CD4-positive, alpha-beta T cell treated with Interleukin-10 for 1 hour (primary cell): ENCODE data around the gene EGFLAM.

ENCODE experiments used
- DNase-seq: peaks from one replicate; pipeline ENCODE4 v3.0.0-alpha.2; 2020

The EGFLAM gene

DNA sequence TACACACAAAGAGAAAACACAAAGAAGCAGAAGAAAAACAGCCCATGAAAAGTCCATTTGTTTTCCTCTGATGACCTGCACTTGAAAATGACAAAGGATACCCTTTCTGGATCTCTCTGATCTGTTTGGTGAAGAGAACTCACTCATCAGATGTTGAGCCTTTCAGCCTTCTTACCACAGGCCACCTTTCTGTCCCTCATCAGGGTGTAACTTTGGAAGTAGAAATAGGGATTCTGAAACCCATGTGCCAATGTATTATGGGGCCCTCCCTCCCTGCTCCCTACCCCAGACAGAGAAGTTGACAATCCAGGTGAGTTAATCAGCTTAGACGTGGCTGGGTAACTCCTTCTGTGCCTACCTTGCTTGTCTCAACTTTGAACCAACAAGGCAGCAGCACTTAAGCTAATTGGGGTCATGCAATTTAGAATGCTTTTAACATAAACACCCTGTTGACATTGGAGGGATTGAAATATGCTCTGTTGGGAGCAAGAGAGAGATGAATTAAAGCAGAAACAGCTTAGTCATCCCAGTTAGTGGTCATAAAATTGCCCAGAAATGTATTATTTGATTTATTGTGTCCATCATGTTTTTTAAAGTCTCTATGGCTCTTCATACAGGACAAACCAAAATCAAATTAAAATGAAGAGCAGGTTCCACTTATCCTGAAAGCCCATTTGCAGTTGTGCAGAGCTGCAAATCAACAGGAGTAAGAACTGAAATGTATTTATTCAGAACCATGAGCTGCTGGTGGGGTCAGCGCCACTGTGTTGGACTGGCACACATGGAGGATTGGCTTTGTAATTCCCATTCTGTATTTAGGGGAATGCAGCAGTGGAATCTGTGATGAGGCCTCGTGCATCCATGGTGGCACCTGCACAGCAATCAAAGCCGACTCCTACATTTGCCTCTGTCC lies 166.0 kb downstream of the EGFLAM start:
- DNase-seq = no peak

DNA sequence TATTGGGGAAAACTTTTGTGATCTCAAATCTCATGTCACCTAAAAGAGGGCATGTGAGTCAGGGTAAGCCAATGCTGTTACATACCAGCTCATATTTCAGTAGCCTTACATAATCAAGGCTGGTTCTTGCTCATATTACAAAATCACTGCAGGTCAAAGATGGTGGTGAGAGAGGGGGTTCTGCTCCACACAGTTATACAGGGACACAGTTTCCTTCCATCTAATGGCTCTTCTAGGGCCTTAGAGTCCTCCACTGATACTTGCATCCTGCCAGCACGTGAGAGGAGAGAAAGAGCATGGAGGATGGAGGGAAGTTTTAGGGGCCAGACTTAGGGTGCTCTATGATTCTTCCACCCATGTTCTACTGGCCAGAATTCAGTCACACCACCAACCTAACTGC lies 168.1 kb downstream of the EGFLAM start:
- no peak for DNase-seq

DNA sequence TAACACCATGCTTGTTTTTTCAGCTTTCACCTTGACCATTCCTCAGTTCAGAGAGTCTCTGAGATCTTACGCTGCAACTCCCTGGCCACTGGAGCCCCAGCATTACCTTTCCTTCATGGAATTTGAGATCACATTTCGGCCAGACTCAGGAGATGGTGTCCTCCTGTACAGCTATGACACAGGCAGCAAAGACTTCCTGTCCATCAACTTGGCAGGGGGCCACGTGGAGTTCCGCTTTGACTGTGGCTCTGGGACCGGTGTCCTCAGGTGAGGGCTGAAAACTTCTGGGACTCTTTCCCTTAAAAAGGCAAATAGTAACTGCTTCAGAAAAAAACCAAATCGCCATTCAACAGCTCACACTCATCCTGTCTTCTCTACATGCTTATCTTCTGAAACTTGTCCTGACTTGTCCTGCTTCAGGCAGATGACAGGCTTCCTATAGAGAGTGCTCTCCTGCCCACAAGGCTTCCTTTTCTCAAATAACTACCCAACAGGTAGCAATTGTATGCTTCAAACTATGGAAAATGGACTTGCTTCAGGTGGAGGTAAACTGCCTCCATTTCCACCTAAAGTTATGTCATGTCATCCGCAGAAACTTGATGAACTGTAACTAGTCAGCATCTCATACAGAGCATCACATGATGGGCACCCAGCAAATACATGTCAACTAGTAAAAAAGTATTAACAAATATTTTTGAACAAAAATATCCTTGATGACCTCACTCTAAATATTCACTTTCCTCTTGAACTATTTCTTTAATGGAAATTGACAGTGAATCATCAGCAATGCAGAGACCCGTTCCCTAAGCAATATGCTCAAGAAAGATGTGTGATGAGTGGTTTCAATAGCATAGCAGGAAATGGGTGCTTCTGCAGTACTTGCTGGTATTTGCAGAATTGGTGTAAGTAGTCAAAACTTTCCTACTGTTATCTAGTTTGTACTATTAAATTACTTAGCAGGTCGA lies 168.9 kb downstream of the EGFLAM start:
- DNase-seq = no peak

DNA sequence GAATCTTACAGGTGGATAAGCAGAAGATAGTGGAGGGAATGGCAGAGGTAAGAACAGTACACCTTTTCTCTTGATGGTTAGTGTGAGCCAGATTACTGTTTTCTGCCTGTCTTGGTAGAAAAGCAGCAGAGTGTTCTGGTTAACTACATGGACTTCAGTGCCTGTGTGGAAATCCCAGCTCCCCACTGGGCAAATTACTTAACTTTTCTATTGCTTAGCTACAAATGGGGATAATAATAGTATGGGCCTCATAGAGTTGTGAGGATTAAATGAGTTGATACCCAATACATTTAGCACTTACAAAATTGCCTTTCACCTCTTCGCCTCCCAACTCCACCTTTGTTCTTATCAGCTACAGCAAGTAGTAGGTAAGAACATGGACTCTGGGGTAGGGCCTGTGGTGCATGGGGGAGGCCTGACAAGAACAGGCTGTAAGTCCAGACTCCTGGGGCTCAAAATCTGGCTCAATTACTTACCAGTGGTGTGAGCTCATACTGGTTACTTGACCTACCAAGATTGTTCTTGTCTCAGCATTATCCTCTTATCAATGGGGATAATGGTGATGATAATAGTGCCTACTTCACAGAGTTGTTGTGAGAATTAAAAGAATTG lies 173.0 kb downstream of the EGFLAM start:
- DNase-seq = no peak

DNA sequence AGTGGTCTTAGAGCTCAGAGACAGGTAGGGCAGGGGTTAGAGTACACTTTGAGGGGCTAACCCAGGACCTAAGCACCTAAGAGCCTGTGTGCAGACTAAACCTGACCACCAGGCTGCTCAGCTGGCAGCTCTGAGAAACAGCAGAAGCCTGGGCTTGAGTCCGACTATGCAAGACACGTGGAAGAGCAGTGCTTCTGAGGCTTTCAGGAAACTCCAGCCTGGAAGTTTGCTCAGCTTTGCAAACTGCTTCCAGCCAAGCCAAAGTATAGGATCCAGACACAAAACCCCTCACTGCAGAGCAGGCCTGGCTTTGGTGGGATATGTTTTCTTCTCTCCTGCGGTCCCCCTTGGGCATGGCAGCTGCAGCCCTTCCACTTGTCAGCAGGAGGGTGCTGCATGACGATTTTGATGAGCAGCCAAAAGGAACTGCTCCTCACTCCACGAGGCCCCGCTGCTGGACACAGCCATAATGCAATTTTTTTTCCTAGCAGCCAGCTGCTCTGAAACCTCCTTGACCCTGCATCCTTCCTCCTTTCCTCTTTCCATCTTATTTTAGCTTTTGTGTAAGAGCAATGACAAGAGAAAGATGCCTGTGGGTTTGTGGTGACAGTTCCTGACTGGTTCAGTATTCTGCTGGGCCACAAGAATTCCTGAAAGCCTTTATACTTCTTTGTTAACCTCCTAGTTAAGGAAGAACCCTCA lies 175.0 kb downstream of the EGFLAM start:
- DNase-seq = no peak

DNA sequence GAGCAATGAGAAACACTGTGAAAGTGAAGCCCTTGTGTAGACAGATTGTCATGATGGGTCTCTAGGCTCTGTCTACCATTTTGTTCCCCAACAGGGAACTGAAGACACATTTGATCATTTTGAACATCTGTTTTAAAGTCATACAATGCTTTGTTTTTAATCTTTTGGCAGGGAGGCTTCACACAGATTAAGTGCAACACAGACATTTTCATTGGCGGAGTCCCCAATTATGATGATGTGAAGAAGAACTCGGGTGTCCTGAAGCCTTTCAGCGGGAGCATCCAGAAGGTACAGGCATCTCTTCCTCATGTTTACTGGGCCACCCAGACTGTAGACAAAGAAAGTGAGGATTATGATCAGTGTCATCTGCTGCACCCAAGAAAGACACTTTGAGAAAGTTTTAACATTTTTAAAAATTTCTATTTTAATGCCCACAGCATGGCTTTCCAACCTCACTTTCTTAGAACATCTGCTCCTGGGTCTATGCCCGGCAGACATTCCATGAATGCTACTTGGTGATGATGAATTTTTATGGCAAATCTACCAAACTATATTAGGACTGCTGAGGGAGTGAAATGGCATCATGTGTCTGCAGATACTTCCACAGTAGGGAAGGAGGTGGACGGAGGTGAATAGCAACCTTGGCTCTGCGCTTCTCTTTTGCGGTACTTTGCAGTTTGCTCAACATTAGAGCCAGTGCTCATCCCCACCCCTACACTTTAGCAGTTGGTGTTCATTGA lies 176.8 kb downstream of the EGFLAM start:
- DNase-seq = no peak

DNA sequence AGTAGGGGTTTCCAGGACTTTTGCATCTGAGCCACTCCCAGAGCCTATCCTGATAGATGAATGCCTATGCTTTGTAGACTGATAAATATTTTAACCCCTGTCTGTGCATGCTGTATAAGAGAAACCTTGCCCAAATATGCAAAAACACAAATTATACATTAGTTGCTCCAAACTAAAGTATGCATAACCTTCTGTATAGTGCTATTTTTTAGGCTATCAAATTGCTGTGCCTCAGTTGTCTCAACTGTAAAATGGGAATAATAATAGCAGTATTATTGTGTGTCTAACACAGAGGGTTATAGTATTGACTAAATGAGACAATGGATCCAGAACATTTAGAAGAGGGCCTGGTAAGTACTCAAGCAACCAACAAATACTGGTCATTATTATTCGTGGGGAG lies 180.4 kb downstream of the EGFLAM start:
- DNase-seq = no peak

DNA sequence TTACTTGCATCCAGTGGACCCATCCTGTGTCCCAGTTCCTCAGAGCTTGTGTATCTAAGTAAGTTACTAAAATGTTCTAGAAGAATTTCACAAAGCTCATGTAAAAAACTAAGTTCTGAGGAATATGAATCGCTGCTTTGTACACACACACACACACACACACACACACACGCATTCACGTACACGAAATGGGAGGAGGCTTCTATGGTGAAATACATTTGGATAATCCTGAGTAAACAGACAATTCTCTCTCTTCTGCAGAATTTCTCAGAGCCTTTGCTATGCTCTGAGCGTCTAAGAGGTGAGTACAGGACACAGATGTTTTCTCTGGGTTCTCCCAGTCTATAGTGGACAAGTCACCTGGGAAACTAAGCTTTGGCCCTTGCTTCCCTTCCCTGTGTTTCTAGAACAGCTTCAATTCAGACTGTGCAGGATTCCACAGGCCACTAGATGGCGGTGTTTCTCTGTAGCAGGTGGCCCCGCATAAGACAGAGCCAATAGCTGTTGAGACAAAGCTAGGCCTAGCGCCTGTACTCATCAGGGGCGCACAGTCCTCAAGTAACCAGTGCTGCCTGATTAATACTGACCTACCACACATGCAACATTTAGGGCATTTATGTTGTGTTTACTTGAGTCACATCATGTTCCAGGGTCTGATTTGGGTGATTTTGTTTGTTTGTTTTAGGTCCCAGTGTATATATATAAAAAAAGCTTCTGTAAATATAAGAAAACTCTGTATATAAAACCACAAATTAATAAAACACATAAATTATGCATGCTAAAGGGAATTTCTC lies 183.3 kb downstream of the EGFLAM start:
- DNase-seq = peak; percentile 80

DNA sequence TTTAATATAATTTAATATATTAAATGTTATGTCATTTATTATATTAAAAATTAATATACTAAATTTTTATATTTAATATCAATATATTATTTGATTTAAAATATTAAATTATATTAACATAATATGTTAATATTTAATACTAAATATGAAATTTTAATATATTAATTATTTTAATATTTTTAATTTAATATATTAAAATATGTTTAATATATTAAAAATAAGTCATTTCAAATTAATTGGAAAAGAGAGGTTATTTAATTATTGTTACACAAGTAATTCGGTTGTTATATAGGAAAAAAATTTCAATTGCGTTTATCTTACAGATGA lies 183.9 kb downstream of the EGFLAM start:
- no peak for DNase-seq

DNA sequence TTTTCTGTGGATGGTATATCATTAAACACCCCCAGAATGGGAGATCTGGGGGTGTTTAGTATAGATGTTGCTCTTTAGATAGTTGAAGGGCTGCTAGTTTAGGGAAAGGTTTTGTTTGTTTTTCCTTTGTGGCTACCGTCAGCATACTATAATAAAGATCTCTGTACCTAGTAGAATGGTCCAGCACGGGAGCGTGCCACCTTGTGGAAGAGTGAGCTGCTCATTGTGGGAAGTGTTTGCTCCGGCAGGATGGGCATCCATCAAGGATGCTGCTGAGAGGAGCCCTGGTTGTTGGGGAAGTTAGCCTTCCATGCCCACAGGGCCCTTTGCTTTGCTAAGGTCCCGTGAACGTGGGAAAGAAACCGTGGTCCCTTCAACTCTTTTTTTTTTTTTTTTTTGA lies 185.0 kb downstream of the EGFLAM start:
- DNase-seq = no peak

DNA sequence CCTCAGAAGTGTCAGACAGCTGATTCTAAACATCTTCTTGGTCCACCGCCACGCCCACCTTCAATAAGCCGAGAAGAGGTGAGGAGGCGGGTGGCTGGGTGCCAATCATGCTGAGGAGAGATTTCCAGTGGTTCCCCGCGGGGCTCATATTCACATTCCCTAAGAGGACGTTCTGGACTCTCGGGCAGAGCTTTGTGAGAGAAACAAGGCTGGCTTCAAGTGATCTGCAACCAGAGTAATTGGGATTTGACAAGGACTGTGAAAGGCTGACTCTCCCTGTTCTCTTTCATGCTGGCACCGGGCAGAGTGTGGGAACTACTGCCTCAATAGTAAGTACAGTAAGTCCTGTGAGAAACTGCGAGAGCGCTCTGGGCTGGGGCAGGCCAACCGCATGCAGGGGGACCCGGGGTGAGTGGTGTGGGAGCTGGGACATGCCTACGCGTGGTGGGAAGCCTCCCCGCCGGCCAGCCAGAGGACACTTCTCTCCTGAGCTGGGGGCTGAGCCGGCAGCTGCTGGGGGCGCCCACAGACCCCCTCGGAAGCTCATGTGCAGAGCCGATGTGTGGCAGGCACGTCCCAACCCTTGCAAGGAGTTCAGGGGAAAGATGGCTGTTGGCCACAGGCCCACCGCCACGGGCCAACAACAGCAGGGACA lies 187.1 kb downstream of the EGFLAM start:
- no peak for DNase-seq

DNA sequence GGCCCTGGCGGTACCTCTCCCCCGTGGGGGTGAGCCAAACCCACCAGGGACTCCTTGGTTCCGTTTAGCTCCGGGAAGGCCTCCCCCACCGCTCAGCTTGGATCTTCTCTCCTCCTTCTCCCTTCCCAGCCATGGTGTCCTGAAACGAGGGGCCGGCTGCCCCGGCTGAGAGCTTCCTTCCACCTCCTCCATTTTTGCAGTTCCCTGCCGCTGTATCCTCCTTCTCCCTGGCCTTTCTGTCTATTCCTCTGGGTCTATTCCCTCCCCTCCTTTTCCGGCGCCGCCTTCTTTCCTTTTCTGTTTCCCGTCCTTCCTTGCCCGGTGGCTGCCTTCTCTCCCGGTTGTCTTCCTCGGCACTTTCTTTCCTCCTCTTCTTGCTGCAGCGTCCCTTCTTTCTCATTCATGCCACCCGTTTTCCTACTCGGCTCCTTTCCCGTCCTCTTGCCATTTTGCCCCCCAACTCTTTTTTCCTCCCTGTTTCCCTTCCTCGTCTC lies 187.7 kb downstream of the EGFLAM start:
- DNase-seq = no peak

DNA sequence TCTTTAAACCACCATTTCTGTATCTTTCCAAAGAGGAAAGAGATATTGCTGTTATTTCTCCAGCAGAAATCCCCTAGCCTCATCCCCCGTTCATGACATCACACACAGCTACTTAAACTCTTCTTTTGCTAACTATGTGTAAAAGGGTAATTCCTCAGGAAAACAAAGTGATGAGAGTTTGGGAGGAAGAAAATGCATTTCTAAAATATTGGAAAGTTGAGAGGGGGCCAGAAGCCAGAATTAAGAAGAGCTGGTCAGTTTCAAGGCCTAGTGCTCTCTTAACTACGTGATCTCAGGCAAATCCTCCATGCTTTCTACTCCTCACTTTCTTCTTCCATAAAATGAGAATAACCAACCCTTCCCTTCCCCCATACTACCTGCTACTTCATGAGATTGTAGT lies 188.7 kb downstream of the EGFLAM start:
- no peak for DNase-seq

DNA sequence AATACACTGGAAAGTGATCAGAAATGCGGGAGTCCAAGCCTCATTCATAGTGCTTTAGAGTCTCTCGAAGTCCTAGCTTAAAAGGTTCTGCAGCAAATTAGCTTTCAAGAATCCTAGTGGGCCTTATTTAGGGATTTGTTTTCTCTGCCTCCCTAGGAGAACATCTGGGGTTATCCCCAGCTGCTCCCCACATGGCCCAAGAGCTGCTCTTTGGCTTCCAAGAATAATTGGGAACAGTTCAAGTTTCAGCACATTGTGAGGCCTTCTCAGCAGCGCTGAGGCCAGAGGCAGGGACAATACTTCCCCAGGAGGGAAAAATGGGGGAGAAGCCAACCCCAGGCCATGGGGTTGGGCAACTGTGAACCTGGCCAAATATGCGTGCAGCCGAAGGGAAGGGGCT lies 189.4 kb downstream of the EGFLAM start:
- no peak for DNase-seq

DNA sequence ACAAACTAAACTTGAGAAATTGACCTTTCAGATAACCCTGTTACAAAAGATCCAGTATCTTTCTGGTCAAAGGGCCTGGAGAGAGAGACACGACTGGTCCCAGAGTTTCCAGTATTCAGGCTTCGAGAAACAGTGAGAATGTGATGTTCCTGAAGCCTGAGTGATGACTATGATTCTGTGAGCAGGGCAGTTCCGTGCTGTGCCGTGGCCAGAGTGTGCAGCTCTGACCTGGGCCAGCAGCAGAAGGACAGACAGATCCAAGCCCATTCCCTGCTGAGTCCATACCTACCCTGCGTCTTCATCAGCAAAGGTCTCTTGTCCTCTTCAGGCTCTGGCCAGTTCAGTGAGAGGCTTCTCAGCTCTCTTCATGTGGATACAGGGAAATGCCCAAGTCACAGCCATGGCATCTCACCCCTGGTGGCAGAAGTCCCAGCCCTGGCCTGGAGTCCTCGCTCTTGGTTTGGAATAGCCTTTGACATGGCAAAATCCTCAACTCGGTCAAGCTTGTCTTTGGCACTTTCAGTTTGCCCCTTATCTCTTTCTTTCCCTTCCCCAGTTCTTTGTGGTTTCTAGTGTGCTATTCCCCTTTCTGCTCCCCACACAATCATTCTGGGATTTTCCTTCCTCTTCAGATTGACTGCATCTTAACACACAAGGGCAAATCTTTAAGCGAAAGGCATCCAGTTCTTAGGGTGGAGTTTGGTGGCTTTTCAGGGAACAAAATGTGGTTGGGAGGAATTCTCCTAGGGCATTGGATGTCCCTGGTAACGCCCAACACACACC lies 190.4 kb downstream of the EGFLAM start:
- DNase-seq = no peak

DNA sequence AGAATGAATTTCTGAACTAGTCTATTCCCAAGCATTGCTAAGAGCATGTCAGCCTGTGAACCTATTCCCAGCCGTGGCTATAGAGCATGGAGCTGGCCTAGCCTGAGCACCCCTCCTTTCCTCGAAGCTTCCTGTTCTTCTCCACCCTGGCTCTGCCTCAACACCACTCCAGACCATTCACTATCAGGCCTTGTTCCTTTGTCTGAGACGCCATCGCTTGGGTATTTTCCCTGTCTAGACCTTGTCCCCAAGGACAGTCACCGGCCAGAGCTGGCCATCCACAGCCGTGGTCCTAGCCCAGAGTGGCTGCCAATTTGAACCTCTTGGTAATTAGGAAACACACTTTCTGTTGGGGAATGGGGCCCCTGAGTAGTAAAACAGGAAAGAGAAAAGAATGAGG lies 192.3 kb downstream of the EGFLAM start:
- DNase-seq = no peak

DNA sequence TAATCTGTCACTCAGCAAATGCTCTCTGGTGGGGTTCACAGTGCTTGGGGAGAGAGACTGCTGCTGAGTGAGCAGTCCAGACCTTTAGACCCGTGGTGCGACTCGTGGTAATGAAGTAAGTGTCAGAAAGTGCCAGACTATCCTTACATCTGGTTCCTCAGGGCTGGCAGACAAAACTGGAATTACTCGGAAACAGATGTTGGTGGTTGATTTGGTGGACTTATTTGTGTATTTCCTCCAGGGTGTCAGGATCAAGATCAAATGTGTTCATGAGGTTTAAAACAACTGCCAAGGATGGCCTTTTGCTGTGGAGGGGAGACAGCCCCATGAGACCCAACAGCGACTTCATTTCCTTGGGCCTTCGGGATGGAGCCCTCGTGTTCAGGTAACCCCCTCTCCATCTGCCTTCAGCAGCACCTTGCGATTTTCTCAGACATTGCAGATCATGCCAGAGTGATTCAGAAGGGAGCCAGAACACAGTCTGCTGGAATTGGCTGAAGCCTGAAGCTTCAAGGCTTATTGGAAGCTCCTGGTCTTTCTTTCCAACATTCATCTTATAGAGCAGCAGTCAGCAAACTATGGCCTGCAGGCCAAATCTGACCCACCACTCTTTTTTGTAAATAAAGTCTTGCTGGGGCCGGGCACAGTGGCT lies 192.8 kb downstream of the EGFLAM start:
- DNase-seq = no peak

DNA sequence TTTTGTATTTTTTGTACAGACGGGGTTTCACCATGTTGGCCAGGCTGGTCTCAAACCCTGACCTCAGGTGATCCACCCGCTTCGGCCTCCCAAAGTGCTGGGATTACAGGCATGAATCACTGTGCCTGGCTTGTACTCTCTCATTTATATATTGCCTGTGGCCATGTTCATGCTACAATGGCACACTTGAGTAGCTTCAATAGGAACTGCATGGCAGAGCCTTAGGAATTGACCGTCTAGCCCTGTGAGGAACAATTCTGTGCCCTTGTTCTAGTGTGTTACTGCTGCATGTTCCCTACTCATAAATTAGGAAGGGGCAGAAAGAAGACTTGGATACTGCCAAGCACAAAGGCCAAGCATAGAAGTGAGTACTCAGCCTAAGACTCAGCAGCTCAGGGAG lies 193.8 kb downstream of the EGFLAM start:
- DNase-seq = no peak

DNA sequence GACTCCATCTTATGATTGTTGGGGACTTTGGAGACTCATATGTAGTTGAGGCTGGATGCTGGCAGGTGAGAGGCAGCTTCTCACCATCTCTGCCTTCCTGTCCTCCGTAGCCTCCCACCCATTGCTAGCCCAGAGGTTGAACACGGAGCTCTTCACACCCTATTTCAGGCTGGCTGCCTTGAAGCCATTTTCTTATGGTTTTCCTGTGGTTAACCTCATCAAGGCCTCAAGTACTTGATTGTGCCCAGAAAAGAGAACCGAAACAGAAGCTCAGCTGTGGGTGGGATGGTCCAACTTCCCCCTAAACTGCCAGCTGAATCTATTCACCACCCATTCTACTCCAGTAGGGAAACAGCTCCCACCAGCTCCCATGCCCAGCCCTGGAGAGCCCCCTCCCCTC lies 195.1 kb downstream of the EGFLAM start:
- DNase-seq = peak; percentile 73
